ENCODE data around the gene RAD51B.

DNA sequence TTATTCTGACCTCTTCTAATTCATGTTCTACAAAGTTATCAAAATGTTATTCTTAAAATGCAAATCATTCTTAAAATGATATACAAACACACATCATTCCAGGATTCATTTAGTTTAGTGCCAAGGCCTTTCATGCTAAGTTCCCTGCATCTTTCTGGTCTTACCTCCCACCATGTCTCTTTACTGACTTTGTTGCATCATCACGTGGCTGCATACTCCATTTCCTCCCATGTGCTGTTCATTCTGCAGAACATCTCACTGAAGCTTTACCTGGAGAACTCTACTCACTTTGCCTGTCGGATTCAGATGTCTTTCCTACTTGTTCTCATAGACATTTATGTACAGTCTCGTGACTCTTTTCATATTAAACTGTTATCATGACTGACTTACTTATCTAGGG lies 278.1 kb downstream of the RAD51B start:
- no peak for TF ChIP-seq EZH2 (optimal IDR thresholded peaks at IDR 0.05; ENCODE audit: low read depth, low read length)
- TF ChIP-seq, protein P1, sequence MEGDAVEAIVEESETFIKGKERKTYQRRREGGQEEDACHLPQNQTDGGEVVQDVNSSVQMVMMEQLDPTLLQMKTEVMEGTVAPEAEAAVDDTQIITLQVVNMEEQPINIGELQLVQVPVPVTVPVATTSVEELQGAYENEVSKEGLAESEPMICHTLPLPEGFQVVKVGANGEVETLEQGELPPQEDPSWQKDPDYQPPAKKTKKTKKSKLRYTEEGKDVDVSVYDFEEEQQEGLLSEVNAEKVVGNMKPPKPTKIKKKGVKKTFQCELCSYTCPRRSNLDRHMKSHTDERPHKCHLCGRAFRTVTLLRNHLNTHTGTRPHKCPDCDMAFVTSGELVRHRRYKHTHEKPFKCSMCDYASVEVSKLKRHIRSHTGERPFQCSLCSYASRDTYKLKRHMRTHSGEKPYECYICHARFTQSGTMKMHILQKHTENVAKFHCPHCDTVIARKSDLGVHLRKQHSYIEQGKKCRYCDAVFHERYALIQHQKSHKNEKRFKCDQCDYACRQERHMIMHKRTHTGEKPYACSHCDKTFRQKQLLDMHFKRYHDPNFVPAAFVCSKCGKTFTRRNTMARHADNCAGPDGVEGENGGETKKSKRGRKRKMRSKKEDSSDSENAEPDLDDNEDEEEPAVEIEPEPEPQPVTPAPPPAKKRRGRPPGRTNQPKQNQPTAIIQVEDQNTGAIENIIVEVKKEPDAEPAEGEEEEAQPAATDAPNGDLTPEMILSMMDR (IDR thresholded peaks at IDR 0.05; ENCODE audit: low read length), result no peak
- no peak for TF ChIP-seq EZH2phosphoT487 (IDR thresholded peaks at IDR 0.05; ENCODE audit: low read length)
